NCI-H446 (cell line): ENCODE results near the gene URM1.
A peak's percentile ranks its signal among the peaks of the same experiment; 100 is the strongest.

Source experiments
- DNase-seq, 2 experiments: peaks; one replicate each; lab custom pipeline; 2025; lab: John Stamatoyannopoulos, UW

The URM1 gene

DNA sequence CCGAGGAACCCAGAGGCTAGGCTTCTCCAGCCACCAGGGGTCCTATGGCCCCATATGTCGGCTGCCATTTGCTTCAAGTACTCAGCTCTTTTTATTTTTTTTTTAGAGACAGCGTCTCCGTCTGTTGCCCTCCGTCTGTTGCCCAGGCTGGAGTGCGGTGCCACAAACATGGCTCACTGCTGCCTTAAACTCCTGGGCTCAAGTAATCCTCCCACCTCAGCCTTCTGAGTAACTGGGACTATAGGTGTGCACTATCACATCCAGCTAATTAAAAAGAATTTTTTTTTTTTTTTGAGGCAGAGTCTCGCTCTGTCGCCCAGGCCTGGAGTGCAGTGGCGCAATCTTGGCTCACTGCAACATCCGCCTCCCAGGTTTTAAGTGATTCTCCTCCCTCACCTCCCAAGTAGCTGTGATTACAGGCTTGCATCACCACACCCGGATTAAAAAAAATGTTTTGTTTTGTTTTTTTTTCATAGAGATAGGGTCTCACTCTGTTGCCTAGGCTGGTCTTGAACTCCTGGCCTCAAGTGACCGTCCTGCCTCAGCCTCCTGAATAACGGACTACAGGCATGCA is 58.4 kb downstream of the URM1 start:
- peak in 1 of 2 experiments; percentile 23 for DNase-seq

- DNase-seq: no peak
Measured at GRCh38 chr9:128431207-128431606, 60.0 kb downstream of the URM1 start.

DNA sequence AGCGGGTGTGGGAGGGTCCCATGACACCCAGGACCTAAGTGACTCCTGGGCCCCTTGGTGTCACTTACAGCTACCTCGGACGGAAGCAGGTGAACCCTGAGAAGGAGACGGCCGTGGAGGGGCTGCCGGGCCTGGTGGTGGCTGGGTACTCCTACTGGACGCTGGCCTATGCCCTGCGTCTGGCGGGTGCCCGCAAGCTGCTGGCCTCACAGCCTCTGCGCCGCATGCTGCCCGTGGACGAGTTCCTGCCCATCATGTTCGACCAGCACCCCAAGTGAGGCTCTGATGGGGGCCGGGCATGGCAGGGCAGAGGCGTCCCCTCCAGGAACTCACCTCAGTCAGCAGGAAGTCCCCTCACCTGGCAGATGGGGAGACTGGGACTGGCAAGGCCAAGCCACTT is 63.2 kb downstream of the URM1 start:
- DNase-seq: no peak

GRCh38 chr9:128435611-128436010 is 64.4 kb downstream of the URM1 start:
- no peak for DNase-seq

DNA sequence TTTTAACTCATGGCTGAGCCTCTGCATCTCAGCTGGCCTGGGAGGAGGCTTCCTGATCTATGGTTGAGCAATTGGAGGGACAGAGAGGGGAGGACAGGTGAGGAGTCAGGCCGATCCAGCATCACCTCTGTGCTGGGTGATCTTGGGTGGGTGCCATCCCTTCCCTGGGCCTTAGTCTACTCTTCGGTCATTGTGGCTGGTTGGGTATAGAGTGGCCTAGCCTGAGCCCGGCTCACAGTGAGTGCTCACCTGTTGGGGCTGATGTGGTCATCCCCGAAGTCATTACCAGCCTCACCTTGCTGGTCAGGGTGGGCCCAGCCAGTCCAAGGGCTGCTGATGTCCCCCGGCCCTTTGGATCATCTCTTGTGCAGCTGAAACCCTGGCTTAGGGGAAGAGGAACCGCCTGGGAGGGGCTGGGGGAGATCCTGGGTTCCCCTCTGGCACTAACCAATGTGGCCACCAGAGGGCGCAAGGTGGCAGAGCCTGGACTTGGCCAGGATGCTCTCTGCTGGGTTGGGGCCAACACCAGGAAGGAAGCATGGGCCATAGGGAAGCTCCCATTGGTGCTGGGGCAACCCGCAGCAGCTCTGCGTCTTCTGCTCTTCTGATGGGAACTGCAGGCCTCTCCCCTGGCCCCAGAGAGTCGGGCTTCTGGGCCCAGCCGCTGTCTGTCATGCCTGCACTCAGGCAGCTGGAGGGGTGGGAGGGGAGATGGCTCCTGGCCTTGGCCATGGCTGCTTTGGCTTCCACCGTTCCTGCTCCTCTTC is 67.4 kb downstream of the URM1 start:
- peak; percentile 45 to 86 for DNase-seq

DNA sequence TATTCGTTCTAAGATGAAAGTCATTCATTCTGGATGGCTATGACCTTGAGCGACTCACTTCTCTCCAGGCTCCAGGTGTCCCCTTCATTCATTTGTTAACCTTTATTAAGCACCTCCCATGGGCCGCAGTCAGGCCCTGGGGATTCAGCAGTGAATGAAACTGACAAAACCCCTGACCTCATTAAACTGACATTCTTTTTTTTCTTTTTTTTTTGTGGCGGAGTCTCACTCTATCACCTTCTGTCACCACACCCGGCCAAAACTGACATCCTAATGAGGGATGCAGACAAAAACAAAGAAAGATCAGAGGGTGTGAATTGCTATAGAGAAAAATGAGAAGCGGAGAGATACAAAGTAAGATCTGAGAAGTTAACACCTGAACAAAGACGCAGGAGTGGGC is 68.1 kb downstream of the URM1 start:
- no peak for DNase-seq
